Parathyroid adenoma (tissue), 2 donors: ENCODE results near the gene CUX1.
"Not testable (repeated sequence)": the region's sequence is repeated elsewhere in the genome, so short reads cannot be mapped to it uniquely, and the experiment has no call there.

Experiments used
- H2AFZ ChIP-seq: fragments of 300-600 bp; sonication (generic); one replicate; pipeline ENCODE4 v1.7.0; 2017; ENCODE audit warnings: antibody characterized with exemption, mild to moderate bottlenecking
- H3K27ac ChIP-seq: fragments of 300-600 bp; sonication (generic); one replicate; pipeline ENCODE4 v1.7.0; 2017
- H3K27me3 ChIP-seq: fragments of 300-600 bp; sonication (generic); one replicate; pipeline ENCODE4 v1.7.0; 2017; ENCODE audit warnings: low read length; ENCODE audit not compliant: control insufficient read depth, insufficient read depth
- H3K36me3 ChIP-seq: fragments of 300-600 bp; sonication (generic); one replicate; pipeline ENCODE4 v1.7.0; 2017; ENCODE audit warnings: low read length; ENCODE audit not compliant: control insufficient read depth, insufficient read depth
- H3K4me1 ChIP-seq: fragments of 300-600 bp; sonication (generic); one replicate; pipeline ENCODE4 v1.7.0; 2017; ENCODE audit warnings: control low read depth
- H3K4me2 ChIP-seq: fragments of 300-600 bp; sonication (generic); one replicate; pipeline ENCODE4 v1.7.0; 2017; ENCODE audit warnings: low read length
- H3K4me3 ChIP-seq: fragments of 300-600 bp; sonication (generic); one replicate; pipeline ENCODE4 v1.7.0; 2017; ENCODE audit warnings: low read depth, low read length
- H3K79me2 ChIP-seq: fragments of 300-600 bp; sonication (generic); one replicate; pipeline ENCODE4 v1.7.0; 2017; ENCODE audit warnings: control low read depth
- H3K9ac ChIP-seq: fragments of 300-600 bp; sonication (generic); one replicate; pipeline ENCODE4 v1.7.0; 2017; ENCODE audit warnings: mild to moderate bottlenecking
- H3K9me3 ChIP-seq: fragments of 300-600 bp; sonication (generic); one replicate; pipeline ENCODE4 v1.7.0; 2017; ENCODE audit warnings: low read length; ENCODE audit not compliant: control insufficient read depth
- TF ChIP-seq, protein P1 (sequence below): fragments of 300-600 bp; sonication (generic); IDR thresholded peaks from one replicate; pipeline ENCODE4 v1.7.0; 2017; ENCODE audit warnings: antibody characterized with exemption, mild to moderate bottlenecking
- donor health status: primary hyperparathyroidism.

The CUX1 gene

GRCh38 chr7:102004848-102005247 is 187.4 kb downstream of the CUX1 start:
- peaks cover 17% of the 10 kb centered on the region for H3K79me2 ChIP-seq
- no peak overlapping the region for H3K4me2 ChIP-seq
- TF ChIP-seq, protein P1, sequence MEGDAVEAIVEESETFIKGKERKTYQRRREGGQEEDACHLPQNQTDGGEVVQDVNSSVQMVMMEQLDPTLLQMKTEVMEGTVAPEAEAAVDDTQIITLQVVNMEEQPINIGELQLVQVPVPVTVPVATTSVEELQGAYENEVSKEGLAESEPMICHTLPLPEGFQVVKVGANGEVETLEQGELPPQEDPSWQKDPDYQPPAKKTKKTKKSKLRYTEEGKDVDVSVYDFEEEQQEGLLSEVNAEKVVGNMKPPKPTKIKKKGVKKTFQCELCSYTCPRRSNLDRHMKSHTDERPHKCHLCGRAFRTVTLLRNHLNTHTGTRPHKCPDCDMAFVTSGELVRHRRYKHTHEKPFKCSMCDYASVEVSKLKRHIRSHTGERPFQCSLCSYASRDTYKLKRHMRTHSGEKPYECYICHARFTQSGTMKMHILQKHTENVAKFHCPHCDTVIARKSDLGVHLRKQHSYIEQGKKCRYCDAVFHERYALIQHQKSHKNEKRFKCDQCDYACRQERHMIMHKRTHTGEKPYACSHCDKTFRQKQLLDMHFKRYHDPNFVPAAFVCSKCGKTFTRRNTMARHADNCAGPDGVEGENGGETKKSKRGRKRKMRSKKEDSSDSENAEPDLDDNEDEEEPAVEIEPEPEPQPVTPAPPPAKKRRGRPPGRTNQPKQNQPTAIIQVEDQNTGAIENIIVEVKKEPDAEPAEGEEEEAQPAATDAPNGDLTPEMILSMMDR: no peak
- no peak overlapping the region for H3K4me3 ChIP-seq
- no peak overlapping the region for H3K27ac ChIP-seq
- no peaks in the 10 kb centered on the region for H3K36me3 ChIP-seq
- H3K4me1 ChIP-seq: no peaks in the 10 kb centered on the region
- H2AFZ ChIP-seq: no peak overlapping the region
- H3K27me3 ChIP-seq: no peaks in the 10 kb centered on the region
- no peaks in the 10 kb centered on the region for H3K9me3 ChIP-seq
- no peak overlapping the region for H3K9ac ChIP-seq

GRCh38 chr7:102005933-102006480 is 188.6 kb downstream of the CUX1 start:
- no peaks in the 10 kb centered on the region for H3K4me1 ChIP-seq
- no peak overlapping the region for H2AFZ ChIP-seq
- no peak overlapping the region for H3K9ac ChIP-seq
- H3K4me3 ChIP-seq: no peak overlapping the region
- H3K27me3 ChIP-seq: no peaks in the 10 kb centered on the region
- no peaks in the 10 kb centered on the region for H3K36me3 ChIP-seq
- H3K4me2 ChIP-seq: no peak overlapping the region
- H3K9me3 ChIP-seq: no peaks in the 10 kb centered on the region
- no peak overlapping the region for H3K27ac ChIP-seq
- H3K79me2 ChIP-seq: peaks cover 16% of the 10 kb centered on the region
- TF ChIP-seq, protein P1: no peak

DNA sequence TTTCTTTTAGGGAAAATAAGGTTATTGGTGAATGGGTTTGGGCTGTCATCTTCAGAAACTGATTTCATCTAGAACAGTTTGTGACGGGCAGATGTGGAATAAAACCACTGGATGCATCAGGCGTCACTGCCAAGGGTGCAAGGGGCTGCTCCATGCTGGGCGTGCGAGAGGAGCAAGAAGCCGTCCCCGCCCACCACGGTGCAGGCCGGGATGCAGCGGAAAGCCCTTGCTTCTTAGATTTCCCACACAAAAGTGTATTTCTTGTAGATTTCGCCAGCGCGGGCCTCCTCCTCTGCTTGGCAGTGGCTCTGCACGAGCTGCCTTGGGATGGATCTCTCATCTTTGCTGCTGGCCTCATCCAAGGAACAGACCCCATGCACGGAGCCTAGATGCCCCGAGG is 189.3 kb downstream of the CUX1 start:
- Histone ChIP-seq H3K27ac (no peak overlapping the region), H3K4me3 (no peak overlapping the region), H3K79me2 (peaks cover 19% of the 10 kb centered on the region), H3K9ac (no peak overlapping the region), H3K9me3 (no peaks in the 10 kb centered on the region), H3K4me2 (no peak overlapping the region), H3K36me3 (no peaks in the 10 kb centered on the region), H2AFZ (no peak overlapping the region), H3K4me1 (no peaks in the 10 kb centered on the region), H3K27me3 (no peaks in the 10 kb centered on the region)
- TF ChIP-seq, protein P1: no peak

DNA sequence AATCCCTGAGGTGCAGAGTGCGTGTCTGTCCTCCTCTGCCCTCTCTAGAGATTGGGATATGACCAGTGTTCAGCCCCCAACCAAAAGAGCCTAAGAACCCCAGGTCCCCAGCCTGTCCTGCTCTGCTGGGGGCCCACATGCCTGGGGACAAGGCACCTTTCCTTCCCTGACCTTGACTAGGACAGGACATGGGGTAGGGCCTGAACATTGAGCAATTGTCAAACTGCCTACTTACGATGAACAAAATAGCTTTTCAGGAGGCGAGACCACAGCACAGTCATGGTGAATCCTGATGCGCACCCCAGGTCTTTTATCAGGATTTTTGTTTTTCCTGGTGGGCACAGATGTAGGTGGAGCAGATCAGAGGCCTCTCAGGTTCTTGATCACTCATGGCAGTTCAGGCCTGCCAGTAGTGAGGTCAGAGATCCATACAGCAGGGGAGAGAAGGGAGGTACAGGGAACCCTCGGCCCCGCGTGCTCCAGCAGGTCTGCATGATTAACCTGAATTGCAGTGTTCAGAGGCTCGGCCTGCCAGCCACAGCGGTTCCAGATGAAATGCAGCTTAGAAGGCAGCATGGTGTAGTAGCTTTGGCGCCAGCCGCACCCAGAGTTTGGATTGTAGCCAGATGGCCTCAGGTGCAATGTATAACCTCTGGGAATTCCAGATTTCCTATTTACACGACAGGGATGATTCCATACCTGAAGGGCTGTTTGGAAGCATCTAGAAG is 191.3 kb downstream of the CUX1 start:
- Histone ChIP-seq H3K27ac (no peak overlapping the region), H3K4me1 (no peaks in the 10 kb centered on the region), H3K4me2 (no peak overlapping the region), H3K9me3 (no peaks in the 10 kb centered on the region), H2AFZ (no peak overlapping the region), H3K9ac (no peak overlapping the region), H3K79me2 (peaks cover 21% of the 10 kb centered on the region), H3K36me3 (no peaks in the 10 kb centered on the region), H3K27me3 (no peaks in the 10 kb centered on the region), H3K4me3 (no peak overlapping the region)
- TF ChIP-seq, protein P1: no peak

DNA sequence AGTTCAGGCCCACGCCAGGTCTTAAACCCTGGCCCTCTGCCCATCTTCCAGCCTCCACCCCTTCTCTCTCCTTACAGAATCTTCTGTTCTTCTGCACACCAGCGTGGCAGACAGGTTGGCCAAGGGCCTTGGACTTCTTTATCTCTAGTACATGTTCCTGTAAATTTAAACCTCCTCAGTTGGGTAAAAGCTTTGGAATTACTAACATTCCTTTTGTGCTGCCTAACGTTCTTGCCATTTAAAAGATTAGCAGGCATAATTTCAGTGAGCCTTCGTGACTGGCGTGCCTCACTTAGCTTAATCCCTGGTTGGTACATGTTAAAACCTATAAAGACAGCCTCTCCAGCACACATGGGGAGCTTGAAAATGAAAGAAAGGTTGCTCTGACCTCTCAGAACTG is 192.2 kb downstream of the CUX1 start:
- Histone ChIP-seq H3K36me3 (no peaks in the 10 kb centered on the region), H3K4me2 (no peak overlapping the region), H3K9ac (no peak overlapping the region), H3K9me3 (no peaks in the 10 kb centered on the region), H3K27ac (no peak overlapping the region), H3K4me3 (no peak overlapping the region), H3K4me1 (no peaks in the 10 kb centered on the region), H2AFZ (no peak overlapping the region), H3K79me2 (peaks cover 21% of the 10 kb centered on the region), H3K27me3 (no peaks in the 10 kb centered on the region)
- TF ChIP-seq, protein P1: no peak

- H3K27ac ChIP-seq, H3K4me3 ChIP-seq, H3K4me1 ChIP-seq, H3K36me3 ChIP-seq, H3K4me2 ChIP-seq, H3K27me3 ChIP-seq, H3K9me3 ChIP-seq, H2AFZ ChIP-seq, H3K9ac ChIP-seq: not testable (repeated sequence)
- H3K79me2 ChIP-seq: peaks cover 21% of the 10 kb centered on the region
These were observed 194.8 kb downstream of the CUX1 start for GRCh38 chr7:102012112-102012830.
